ENCODE data around the gene HSPA1A.
"Not testable (repeated sequence)": the region's sequence is repeated elsewhere in the genome, so short reads cannot be mapped to it uniquely, and the experiment has no call there.

The HSPA1A gene

DNA sequence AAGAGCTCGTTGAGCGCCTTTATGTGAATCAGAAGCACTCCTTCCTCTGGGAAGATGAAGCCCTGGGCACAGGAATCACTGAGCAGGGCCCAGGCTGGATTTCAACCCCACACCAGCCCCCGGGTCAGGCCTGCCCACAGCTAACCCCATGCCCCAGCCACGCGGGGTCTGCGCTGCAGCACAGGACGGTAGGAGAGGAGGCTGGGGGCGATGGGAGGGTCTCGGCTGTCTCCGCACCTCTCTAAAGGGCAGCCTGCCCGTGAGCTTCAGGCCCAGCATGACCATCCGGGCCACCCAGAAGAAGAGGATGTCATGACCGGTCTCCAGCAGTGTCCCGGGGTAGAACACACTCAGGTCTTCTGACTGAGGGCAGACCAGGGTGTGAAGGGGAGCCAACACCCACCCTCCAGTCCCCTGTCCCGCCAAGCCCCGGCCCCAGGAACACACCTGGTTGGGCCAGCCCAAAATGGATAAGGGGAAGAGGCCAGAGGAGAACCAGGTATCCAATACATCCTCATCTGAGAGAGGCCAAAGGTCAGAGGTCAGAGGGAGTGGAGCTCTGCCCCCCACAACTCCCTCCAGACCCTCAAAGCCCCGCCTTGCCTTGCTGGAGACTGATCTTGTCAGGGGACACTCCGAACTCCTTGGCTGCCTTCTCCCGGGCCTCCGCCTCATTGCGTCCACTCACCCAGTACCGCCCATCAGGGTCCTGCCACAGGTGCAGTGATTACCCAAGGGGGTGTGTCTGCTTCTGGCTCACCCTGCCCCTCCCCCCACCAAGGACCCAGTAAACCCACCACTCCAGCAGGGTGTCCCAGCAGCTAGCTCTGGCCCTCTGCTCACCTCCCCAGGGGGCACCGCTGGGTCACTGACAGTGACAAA lies 33.9 kb upstream of the HSPA1A start:
- DNase-seq: no peak

DNA sequence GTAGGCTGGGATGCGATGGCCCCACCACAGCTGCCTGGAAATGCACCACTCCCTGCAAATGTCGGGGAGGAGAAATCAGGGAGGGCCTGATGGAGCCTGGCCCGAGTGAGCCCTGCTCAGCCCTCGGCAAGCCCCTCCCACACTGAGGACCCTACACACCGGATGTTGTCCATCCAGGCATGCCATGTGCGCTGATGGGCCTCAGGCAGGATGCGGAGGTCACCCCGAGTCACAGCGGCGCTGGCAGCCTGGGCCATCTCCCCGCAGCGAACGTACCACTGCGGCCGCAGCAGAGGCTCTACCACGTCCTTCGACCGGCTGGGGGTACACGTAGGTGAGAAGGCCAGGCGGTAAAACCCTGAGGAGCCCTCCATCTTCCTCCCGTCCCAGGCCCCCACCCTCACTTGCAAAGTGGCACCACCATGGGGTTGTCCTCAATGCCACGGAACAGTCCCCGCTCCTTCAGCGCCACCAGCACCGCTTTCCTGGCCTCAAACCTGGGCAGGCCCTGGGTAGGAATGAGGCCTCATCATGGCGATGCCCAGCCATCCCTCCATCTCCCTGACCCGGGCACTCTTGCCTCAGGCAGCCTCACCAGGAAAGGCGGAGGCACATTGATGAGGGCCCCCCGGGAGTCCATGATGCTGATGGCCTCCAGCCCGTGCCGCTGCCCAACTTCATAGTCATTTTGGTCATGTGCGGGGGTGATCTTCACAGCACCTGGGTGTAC lies 33.1 kb upstream of the HSPA1A start:
- DNase-seq: no peak

DNA sequence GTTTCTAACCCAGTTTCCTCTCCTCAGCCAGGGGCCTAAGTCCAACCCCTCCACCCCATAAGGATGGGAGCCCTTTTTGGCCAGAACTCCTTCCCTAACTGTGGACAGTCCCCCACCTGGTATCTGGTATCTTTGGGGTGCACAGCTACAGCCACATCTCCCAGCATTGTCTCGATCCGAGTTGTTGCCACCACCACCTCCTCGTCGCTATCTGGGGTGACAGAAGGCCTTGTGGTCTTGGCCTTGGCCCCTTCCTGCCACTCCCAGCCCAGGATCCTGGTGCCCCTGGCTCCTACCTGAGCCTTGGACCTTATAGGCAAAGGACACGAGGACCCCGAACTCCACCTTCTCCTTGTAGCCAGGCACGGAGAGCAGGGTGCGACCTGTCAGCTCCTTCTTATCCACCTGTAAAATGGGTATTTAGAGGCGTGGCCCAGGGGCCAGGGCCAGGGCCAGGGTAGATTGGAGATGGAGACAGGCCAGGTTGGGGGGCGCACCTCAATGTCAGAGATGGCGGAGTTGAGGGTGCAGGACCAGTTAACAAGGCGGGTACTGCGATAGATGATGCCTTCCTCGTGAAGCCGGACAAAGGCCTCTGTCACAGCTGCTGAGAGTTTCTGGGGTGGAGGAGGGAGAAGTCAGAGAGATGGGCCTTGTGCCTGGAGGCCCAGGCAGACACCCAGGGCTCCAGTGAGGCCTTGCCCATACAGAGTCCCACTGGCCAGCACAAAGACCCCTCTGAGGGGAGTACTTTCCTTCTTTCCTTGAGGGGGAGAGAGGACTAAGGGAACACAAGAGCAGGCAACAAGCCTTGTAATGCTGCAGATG lies 31.0 kb upstream of the HSPA1A start:
- DNase-seq: no peak

DNA sequence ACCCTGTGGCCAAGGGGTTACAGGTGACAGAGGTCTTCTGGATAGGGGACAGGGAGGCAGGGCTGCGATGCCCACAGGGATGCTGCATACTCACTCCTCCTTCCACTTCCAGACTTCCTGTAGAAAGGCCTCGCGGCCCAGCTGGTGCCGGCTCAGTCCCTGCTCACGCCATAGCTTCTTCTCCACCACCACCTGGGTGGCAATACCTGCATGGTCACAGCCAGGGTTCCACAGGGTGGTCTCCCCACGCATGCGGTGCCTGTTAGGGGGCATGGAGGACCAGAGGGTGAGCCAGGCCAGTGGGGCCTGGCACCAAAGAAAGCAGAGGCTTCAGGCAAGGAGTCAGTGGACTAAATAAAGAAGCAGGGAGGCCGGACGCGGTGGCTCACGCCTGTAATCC lies 29.9 kb upstream of the HSPA1A start:
- DNase-seq: no peak

- DNase-seq: no peak
Observed at GRCh38 chr6:31791324-31792089, 23.8 kb upstream of the HSPA1A start.

DNA sequence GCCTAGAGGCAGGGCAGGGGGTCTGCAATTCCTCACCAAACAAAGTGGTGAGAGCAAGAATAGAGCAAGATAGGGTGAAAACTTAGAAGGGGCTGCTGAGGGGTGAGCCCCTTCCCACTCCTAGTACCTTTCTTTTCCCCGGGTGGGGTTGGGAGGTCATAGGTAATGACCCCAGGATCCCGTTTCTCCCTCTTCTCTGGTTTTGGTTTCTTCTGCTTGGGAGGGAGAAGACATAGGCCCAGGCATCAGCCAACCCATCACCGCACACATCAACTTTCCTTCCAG lies 23.3 kb upstream of the HSPA1A start:
- no peak for DNase-seq

DNA sequence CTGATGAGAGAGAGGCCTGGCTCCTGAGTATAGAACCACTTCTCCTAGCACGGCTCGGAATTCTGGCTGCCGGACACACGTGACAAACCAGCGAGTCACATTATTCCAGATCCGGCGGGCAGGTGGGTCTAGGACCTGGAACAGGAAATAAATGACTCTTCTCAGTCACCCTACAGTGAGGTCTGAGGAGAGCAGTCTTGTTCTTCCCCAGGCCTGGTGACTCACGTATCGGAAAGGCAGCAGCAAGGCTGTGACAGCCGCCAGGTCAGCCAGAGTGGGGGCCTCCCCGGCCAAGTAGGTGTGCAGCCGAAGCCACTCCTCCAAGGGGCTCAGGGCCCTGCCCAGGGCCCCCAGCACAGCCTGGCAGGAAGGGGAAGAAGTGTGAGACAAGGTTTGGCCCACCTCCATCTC lies 22.6 kb upstream of the HSPA1A start:
- no peak for DNase-seq

- DNase-seq: not testable (repeated sequence)
Observed at GRCh38 chr6:31793927-31794245, 21.5 kb upstream of the HSPA1A start.

DNA sequence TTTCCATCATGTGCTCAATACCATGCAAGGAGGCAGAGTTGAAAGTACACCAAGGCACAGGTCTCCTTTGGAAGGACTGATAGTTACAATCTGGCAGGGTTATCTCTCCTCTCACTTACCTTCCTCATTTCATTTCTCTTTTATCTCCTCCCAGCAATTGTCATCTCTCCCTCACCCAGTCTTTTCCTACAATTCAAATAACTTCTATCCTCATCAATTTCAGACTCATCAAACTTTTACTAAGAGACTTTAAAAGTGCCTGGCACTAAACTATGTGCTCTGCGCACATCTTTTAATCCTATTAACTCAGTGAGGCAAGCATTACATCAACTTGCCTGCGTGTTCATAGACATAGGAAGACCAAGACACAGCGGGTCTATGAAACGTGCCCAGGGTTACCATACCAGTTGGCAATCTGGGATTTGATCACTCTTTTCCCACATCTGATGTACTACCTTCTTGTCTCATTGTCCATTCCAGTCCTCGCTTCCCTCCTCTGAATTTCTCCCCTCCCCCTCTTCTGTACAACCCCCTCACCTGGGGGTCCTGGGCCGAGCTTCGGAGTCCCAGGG lies 21.0 kb upstream of the HSPA1A start:
- no peak for DNase-seq

- peak; percentile 40 for DNase-seq
Observed at GRCh38 chr6:31794866-31795615, 20.3 kb upstream of the HSPA1A start.

- DNase-seq: peak; percentile 89
Observed at GRCh38 chr6:31795616-31796298, 19.6 kb upstream of the HSPA1A start, which contains the start of gene VARS1. TSS of gene VARS1 (minus strand) at chr6:31795752. CDS start at chr6:31795217, 535 bp downstream.

- DNase-seq: no peak
Observed at GRCh38 chr6:31796993-31797385, 18.4 kb upstream of the HSPA1A start.

DNA sequence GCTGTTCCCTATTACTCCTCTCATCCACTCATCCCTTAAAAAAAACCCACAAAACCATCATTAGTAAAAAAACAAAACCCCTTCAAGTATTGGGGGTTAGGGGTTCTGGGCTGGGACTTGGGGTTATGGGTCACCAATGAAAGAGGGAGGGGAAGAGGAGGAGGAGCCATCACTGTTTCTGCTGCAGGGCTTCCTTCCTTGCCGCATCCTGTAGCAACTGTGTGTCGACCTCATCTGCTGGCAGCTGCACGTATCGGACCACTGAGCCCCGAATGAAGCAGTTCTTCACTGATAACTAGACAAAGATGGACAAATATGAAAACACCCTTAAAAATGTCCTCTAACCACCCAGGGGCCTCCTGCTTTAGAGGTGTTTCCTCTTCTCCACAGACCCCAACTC lies 17.8 kb upstream of the HSPA1A start:
- no peak for DNase-seq

- no peak for DNase-seq
Observed at GRCh38 chr6:31799781-31800180, 15.6 kb upstream of the HSPA1A start.

- not testable (repeated sequence) for DNase-seq
Observed at GRCh38 chr6:31801031-31801927, 14.1 kb upstream of the HSPA1A start.

- no peak for DNase-seq
Observed at GRCh38 chr6:31805939-31806469, 9.3 kb upstream of the HSPA1A start.

GRCh38 chr6:31806470-31807272 lies 8.7 kb upstream of the HSPA1A start, which contains the start of gene LSM2:
TSS of gene LSM2 (minus strand) at chr6:31806966. CDS start at chr6:31806757, 209 bp downstream.
- DNase-seq: peak; percentile 97

- DNase-seq: not testable (repeated sequence)
Observed at GRCh38 chr6:31808599-31808998, 6.7 kb upstream of the HSPA1A start.

DNA sequence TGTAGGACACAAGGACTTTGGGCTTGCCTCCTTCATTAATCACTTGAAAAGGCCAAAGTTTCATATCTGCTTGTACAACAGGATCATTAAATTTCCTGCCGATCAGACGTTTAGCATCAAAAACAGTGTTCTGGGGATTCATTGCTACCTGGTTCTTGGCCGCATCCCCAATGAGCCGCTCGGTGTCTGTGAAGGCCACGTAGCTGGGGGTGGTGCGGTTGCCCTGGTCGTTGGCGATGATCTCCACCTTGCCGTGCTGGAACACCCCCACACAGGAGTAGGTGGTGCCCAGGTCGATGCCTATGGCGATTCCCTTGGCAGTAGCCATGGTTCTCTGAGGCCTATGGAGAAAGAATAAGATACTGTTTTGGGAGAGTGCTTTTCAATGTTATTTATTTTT lies 3.7 kb upstream of the HSPA1A start:
- DNase-seq: no peak
